ENCODE measurements around the gene SMIM44.

- no peak for TF ChIP-seq EZH2 (IDR thresholded peaks at IDR 0.05; ENCODE audit: borderline replicate concordance, low read length)
- TF ChIP-seq CTCF (IDR thresholded peaks at IDR 0.05; ENCODE audit: low read length), result no peak
Observed at GRCh38 chr19:3504735-3505134, 21.5 kb upstream of the SMIM44 start.

All from OCI-LY1 (cell line).